GM21717 (cell line): ENCODE results near the gene TP53TG5.

Source experiments
- ATAC-seq: cut with Tn5 transposase; IDR thresholded peaks from one replicate; pipeline ENCODE4 v1.9.1; 2021; ENCODE audit warnings: mild to moderate bottlenecking, moderate library complexity; ENCODE audit not compliant: unreplicated experiment

Gene TP53TG5

DNA sequence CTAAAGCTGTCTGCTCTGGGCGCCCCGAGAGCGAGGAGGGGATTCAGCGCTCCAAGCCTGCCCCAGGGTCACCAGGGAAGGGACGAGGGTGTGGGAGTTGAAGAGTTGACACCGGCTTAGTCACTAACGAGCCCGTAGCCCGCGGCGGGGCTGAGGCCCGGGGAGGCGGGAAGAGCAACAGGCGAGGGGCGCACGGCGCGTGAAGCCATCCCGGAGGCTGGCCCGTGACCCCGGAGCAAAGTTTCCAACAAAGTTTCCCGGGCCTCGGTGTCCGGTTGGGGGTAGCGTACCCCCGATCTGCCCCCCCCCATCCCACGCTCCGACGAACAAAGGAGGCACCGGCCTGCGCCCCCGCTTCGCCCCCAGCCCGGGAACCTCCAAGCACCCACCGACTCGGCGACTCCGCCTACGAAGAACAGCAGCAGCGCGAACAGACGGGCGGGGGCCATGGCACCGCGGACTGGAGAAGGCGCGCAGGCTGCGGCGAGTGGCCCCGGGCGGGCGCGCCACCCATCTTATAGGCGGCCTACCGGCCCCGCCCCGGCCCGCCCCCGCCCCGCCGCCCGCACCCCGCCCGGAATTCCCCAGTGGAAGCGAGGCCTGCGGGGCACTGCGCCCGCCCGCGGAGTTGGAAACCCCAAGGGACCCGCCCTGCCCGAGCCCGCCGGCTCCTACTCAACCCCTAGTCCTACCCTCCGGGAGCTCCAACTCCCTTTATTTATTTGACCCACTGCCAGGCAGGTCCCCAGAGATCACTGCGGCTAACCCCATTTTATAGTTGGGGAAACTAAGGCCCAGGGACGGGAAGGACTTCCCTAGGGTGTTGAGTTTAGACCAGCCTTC is 30.0 kb downstream of the TP53TG5 start, which contains the start of gene SDC4:
SDC4 (minus strand) TSS at position 489 of the 843 bp plus-strand sequence; CDS start at position 449, 40 bp downstream.
- ATAC-seq = no peak

GRCh38 chr20:45347297-45347935 is 30.7 kb downstream of the TP53TG5 start:
- no peak for ATAC-seq

GRCh38 chr20:45346851-45347250 is 31.3 kb downstream of the TP53TG5 start:
- no peak for ATAC-seq

DNA sequence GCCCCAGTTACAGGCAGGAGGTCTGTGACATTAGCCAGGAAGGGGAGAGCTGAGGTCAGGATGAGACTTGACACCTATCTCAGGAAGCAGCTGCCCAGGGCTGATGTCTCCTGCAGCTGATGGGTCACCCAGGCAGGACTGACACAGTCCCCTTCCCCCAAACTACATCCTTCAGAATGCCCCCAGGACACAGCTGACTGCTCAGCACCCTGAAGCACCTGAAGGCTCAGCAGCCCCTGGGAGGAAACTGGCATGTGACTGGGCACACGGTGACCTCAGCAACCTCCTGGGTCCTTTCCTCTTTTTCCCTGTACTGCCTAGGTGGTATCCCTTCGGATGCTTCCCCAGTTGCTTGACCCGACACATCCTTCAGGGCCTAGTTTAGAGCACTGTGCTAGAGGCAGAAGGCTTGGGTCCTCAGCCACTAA is 31.8 kb downstream of the TP53TG5 start:
- ATAC-seq = no peak

- ATAC-seq = no peak
Observed at GRCh38 chr20:45345104-45345936, 32.8 kb downstream of the TP53TG5 start.

DNA sequence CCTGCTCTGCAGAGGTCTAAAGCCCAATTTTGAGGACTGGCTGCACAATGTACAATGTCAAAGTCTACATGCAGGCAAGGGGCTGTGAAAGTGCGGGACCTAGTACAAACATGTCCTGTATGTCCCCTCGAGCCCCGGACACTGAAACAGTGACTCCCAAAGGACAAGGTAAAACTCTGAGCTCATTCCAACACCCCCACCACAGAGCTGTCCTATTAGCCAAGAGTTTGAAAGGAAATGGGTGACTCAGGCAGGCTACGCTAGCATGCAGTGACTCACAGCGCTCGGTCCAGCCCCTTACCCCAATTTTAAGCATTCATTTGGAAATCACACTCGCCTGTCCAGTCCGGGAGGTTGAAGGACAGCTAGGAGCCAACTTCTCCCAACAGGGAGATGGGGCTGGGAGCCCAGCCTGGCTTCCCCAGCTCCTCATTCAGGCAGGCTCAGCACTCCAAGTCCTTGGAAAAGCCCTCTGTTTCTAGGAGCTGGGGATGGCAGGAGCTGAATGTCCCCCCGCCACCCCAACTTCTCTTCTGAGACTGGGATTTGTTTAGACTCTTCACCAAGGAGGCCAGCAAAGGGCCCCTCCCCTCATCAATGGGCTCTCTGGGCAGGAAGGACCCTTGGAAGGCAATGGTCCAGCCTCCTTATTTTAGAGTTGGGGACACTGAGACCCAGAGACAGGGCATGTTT is 33.8 kb downstream of the TP53TG5 start:
- ATAC-seq = no peak

GRCh38 chr20:45343532-45344167 is 34.5 kb downstream of the TP53TG5 start:
- ATAC-seq = no peak

GRCh38 chr20:45342855-45343531 is 35.1 kb downstream of the TP53TG5 start:
- ATAC-seq = no peak

GRCh38 chr20:45341939-45342854 is 35.9 kb downstream of the TP53TG5 start:
- ATAC-seq = no peak

DNA sequence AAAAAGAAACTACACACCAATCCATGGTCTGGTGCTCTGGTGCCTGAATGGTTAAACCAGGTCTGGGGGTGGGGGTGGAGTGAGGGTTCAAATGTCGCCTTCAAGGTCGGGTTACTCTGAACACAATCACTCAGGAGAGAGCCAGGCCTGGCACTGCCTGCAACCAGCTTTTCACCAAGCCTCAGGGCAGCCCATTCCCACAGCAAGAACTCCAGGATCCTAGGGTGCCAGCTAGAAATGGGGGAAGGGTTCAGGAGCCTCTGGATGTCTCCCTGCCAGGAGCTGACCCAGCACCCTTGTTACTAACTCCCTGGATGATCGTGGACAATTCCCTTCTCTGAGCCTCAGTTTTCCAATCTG is 36.6 kb downstream of the TP53TG5 start:
- no peak for ATAC-seq

DNA sequence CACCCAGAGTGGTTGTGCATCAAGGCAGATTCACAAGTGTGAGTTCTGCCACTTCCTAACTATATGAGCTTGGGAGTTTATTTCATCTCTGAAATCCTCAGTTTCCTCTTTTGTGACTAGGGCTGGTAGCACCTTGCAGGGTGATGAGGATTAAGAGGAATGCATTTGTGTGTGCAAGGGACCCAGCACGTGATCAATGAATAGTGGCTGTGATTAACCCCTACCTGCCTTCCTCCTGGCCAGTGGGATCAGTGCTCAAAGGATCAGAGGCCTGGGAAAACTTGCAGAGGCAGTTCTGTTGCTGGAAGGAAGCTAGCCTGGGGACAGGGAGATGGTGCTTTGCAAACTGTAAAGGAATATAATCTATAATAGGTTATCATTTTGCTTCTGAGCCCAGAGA is 37.2 kb downstream of the TP53TG5 start:
- no peak for ATAC-seq

DNA sequence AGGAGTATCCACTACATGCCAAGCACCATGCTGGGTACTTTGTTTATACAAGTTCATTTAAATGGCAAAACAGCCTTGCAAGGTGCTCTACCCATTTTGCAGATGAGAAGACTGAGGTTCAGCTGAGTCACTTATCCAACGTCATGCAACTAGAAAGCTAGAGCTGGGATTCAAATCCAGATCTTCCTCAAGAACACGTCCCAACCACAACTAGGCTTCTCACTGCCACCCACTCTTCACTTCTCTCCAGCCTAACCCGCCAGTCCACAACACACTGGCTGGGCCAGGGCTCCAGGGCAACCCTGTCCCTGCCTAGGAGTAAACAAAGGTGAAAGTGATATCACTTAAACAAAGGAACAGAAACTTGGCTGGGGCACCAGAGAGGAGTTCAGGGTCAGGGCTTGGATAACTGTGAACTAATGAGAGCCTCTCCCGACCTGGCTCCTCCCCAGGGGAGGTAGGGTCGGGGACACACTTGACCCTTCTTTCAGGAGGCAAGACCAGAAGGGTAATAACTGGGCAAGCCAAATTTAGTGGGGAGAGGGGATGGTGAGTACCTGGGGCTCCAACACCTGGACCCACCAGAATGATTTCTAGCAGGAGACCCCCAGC is 37.8 kb downstream of the TP53TG5 start:
- ATAC-seq = no peak

- no peak for ATAC-seq
Observed at GRCh38 chr20:45339799-45340198, 38.3 kb downstream of the TP53TG5 start.

DNA sequence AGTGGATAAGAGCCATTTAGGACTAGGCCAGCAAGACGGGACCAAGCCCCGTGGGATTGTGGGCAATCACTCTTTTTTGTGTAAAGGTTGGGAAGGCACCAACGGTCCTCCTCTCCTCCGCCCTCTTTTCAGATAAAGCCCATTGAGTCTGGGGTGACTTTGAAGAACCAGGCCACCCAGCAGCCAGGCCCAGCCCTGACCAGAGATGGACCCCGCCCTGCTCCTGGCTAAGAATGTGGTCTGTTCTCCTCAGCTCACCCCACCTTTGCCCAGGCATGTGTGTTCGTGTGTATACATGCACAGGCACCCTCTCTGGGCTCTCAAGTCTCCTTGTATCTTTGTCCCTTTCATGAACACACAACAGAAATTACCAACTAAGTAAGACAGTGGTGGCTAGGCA is 39.0 kb downstream of the TP53TG5 start:
- no peak for ATAC-seq

DNA sequence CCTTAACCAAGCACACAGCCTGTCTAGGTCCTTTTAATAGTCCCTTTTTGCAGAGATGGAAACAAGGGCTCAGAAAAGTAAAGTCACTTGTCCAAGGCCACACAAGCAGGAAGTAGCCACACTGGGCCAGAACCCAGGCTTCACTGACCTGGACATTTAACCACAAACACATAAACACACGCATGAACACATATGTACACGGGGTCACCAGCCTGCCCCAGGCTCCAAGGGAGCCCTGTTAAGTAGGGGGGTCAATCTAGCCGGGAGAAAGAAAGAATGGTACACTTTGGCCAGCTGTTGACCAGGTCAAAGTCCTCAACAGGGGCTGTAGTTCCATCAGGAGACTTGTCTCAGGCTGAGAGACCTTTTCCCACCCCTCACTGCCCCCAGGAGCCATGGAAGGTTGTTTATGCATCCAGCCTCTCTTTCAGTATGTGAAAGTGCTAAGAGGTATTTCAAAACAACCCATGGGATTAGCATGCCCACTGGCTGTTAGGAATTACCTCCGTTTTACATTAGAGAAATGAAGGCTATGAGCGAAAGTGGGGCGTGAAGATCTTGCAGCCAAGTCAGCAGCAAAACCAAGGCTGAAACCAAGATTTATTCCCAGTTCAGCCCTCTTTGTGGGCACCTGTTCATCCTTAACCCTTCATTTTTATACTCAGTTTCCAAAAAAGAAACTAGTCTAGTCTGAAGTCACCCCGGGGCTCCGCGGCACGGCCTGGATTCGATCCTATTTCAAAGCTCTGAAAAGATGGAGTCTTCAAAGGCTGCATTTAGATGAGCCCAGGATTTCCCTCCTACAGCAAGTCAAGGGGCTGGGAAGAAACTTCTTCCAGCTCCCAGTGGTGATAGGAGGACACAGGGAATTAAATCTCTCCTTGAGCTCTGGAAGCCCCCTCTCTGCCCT is 39.7 kb downstream of the TP53TG5 start:
- no peak for ATAC-seq

GRCh38 chr20:45337367-45338120 is 40.6 kb downstream of the TP53TG5 start:
- ATAC-seq = no peak
